ENCODE results near the gene SAMD14. TPM values are rescaled to one million over a fixed set of nuclear protein-coding genes. Genes with fewer than 3 reads are reported as not detected.

The SAMD14 gene
- total RNA-seq, 2 experiments from 2014 or later: 0.77 to 1.1 TPM

GRCh38 chr17:50109207-50109606, 20.8 kb downstream of the SAMD14 start:
- Mint-ChIP-seq H3K9me3 (ENCODE audit: low read depth) (no peaks in the 10 kb centered on the region), H3K4me1 (no peaks in the 10 kb centered on the region), H3K4me3 (no peak overlapping the region), H3K27me3 (no peaks in the 10 kb centered on the region), H3K36me3 (ENCODE audit: low read depth) (no peaks in the 10 kb centered on the region), H3K27ac (no peak overlapping the region)
- POLR2A ChIA-PET: interaction anchor here (0.7 kb wide), 1 partner anchor 177 kb away, joined by 3 read pairs; no protein-coding TSS in a partner anchor
- CTCF ChIA-PET: interaction anchor here (0.7 to 2.0 kb wide), 4 partner anchors 8 to 34 kb away, joined by 3 to 15 read pairs (median 4); partner anchors contain the start of gene PDK2
- no peak for DNase-seq
- intact Hi-C loops (cut with DNase I, micrococcal nuclease): no loop called here
- ATAC-seq: no peak

- CTCF ChIA-PET: interaction anchor here (0.7 to 2.0 kb wide), 7 partner anchors 8 to 166 kb away, joined by 3 to 15 read pairs (median 4); partner anchors contain the start of genes PDK2 and TMEM92
- Mint-ChIP-seq H3K36me3 (ENCODE audit: low read depth) (no peaks in the 10 kb centered on the region), H3K9me3 (ENCODE audit: low read depth) (no peaks in the 10 kb centered on the region), H3K27me3 (no peaks in the 10 kb centered on the region), H3K4me3 (no peak overlapping the region), H3K4me1 (no peaks in the 10 kb centered on the region), H3K27ac (no peak overlapping the region)
- intact Hi-C loops (cut with DNase I, micrococcal nuclease): no loop called here
- POLR2A ChIA-PET: interaction anchor here (0.7 kb wide), 1 partner anchor 176 kb away, joined by 3 read pairs; no protein-coding TSS in a partner anchor
- no peak for ATAC-seq
- no peak for DNase-seq
Observed at GRCh38 chr17:50108556-50108955, 21.4 kb downstream of the SAMD14 start.

- ChIA-PET POLR2A (no interaction called here), CTCF (interaction anchor here (0.9 to 2.0 kb wide), 5 partner anchors 9 to 26 kb away, joined by 3 to 15 read pairs (median 4); partner anchors contain the start of gene PDK2)
- H3K27ac Mint-ChIP-seq: no peak overlapping the region
- no peaks in the 10 kb centered on the region for H3K36me3 Mint-ChIP-seq (ENCODE audit: low read depth)
- no peaks in the 10 kb centered on the region for H3K27me3 Mint-ChIP-seq
- H3K4me1 Mint-ChIP-seq: no peaks in the 10 kb centered on the region
- DNase-seq (no peak), ATAC-seq (no peak)
- intact Hi-C loops (cut with DNase I, micrococcal nuclease): no loop called here
- no peak overlapping the region for H3K4me3 Mint-ChIP-seq
- H3K9me3 Mint-ChIP-seq (ENCODE audit: low read depth): no peaks in the 10 kb centered on the region
Observed at GRCh38 chr17:50107790-50108414, 22.1 kb downstream of the SAMD14 start.

- ATAC-seq (no peak), DNase-seq (no peak)
- no peaks in the 10 kb centered on the region for H3K27me3 Mint-ChIP-seq
- no peaks in the 10 kb centered on the region for H3K4me1 Mint-ChIP-seq
- H3K9me3 Mint-ChIP-seq (ENCODE audit: low read depth): no peaks in the 10 kb centered on the region
- no peaks in the 10 kb centered on the region for H3K36me3 Mint-ChIP-seq (ENCODE audit: low read depth)
- H3K4me3 Mint-ChIP-seq: no peak overlapping the region
- POLR2A ChIA-PET: no interaction called here
- intact Hi-C loops (cut with DNase I, micrococcal nuclease): no loop called here
- CTCF ChIA-PET: interaction anchor here (0.6 to 1.3 kb wide), 2 partner anchors 11 to 148 kb away, joined by 4 read pairs; no protein-coding TSS in a partner anchor
- no peak overlapping the region for H3K27ac Mint-ChIP-seq
Observed at GRCh38 chr17:50106393-50107131, 23.4 kb downstream of the SAMD14 start.

GRCh38 chr17:50105811-50106210, 24.1 kb downstream of the SAMD14 start:
- no peak overlapping the region for H3K27ac Mint-ChIP-seq
- intact Hi-C loops (cut with DNase I, micrococcal nuclease): no loop called here

GRCh38 chr17:50103941-50104340, 26.0 kb downstream of the SAMD14 start:
- POLR2A ChIA-PET: no interaction called here
- H3K27ac Mint-ChIP-seq: no peak overlapping the region

More at GRCh38 chr17:50105811-50106210, 24.1 kb downstream of the SAMD14 start:
- H3K36me3 Mint-ChIP-seq (ENCODE audit: low read depth): no peaks in the 10 kb centered on the region
- no peaks in the 10 kb centered on the region for H3K9me3 Mint-ChIP-seq (ENCODE audit: low read depth)
- H3K4me3 Mint-ChIP-seq: no peak overlapping the region
- H3K4me1 Mint-ChIP-seq: no peaks in the 10 kb centered on the region
- DNase-seq (no peak), ATAC-seq (no peak)
- CTCF ChIA-PET: no interaction called here
- POLR2A ChIA-PET: no interaction called here
- no peaks in the 10 kb centered on the region for H3K27me3 Mint-ChIP-seq

GRCh38 chr17:50103252-50103651, 26.7 kb downstream of the SAMD14 start:
- no peak overlapping the region for H3K27ac Mint-ChIP-seq
- no peak for ATAC-seq
- no peaks in the 10 kb centered on the region for H3K9me3 Mint-ChIP-seq (ENCODE audit: low read depth)
- POLR2A ChIA-PET: no interaction called here
- H3K36me3 Mint-ChIP-seq (ENCODE audit: low read depth): no peaks in the 10 kb centered on the region
- intact Hi-C loops (cut with DNase I, micrococcal nuclease): no loop called here
- no peak for DNase-seq
- no peaks in the 10 kb centered on the region for H3K4me1 Mint-ChIP-seq
- no peaks in the 10 kb centered on the region for H3K27me3 Mint-ChIP-seq
- CTCF ChIA-PET: interaction anchor here (0.6 to 3.5 kb wide), 5 partner anchors 9 to 217 kb away, joined by 3 to 20 read pairs (median 4); partner anchors contain the start of gene PDK2
- no peak overlapping the region for H3K4me3 Mint-ChIP-seq

More at GRCh38 chr17:50103941-50104340, 26.0 kb downstream of the SAMD14 start:
- DNase-seq: no peak
- no peak for ATAC-seq
- CTCF ChIA-PET: interaction anchor here (1.0 to 3.5 kb wide), 3 partner anchors 10 to 13 kb away, joined by 4 to 20 read pairs (median 5); partner anchors contain the start of gene PDK2
- H3K27me3 Mint-ChIP-seq: no peaks in the 10 kb centered on the region
- no peaks in the 10 kb centered on the region for H3K9me3 Mint-ChIP-seq (ENCODE audit: low read depth)
- intact Hi-C loops (cut with DNase I, micrococcal nuclease): no loop called here
- no peaks in the 10 kb centered on the region for H3K36me3 Mint-ChIP-seq (ENCODE audit: low read depth)
- H3K4me3 Mint-ChIP-seq: no peak overlapping the region
- H3K4me1 Mint-ChIP-seq: no peaks in the 10 kb centered on the region

- no peak for DNase-seq
- Mint-ChIP-seq H3K27me3 (no peaks in the 10 kb centered on the region), H3K27ac (no peak overlapping the region), H3K4me1 (no peaks in the 10 kb centered on the region), H3K4me3 (no peak overlapping the region), H3K36me3 (ENCODE audit: low read depth) (no peaks in the 10 kb centered on the region), H3K9me3 (ENCODE audit: low read depth) (no peaks in the 10 kb centered on the region)
- no peak for ATAC-seq
- CTCF ChIA-PET: interaction anchor here (3.5 kb wide), 1 partner anchor 8 kb away, joined by 20 read pairs; the partner anchor contains the start of gene PDK2
- POLR2A ChIA-PET: no interaction called here
- intact Hi-C loops (cut with DNase I, micrococcal nuclease): no loop called here
Observed at GRCh38 chr17:50102164-50102991, 27.6 kb downstream of the SAMD14 start.

- no peak overlapping the region for H3K4me3 Mint-ChIP-seq
- no peak overlapping the region for H3K27ac Mint-ChIP-seq
- intact Hi-C loops (cut with DNase I, micrococcal nuclease): no loop called here
- H3K9me3 Mint-ChIP-seq (ENCODE audit: low read depth): no peaks in the 10 kb centered on the region
- ChIA-PET CTCF (interaction anchor here (3.5 kb wide), 1 partner anchor 8 kb away, joined by 20 read pairs; the partner anchor contains the start of gene PDK2), POLR2A (no interaction called here)
- no peaks in the 10 kb centered on the region for H3K27me3 Mint-ChIP-seq
- DNase-seq: no peak
- ATAC-seq: no peak
- H3K4me1 Mint-ChIP-seq: no peaks in the 10 kb centered on the region
- no peaks in the 10 kb centered on the region for H3K36me3 Mint-ChIP-seq (ENCODE audit: low read depth)
Observed at GRCh38 chr17:50101346-50102163, 28.4 kb downstream of the SAMD14 start.

GRCh38 chr17:50100921-50101345, 29.0 kb downstream of the SAMD14 start:
- no peaks in the 10 kb centered on the region for H3K9me3 Mint-ChIP-seq (ENCODE audit: low read depth)
- H3K36me3 Mint-ChIP-seq (ENCODE audit: low read depth): no peaks in the 10 kb centered on the region
- CTCF ChIA-PET: interaction anchor here (0.6 kb wide), 1 partner anchor 260 kb away, joined by 3 read pairs; no protein-coding TSS in a partner anchor
- POLR2A ChIA-PET: no interaction called here
- peaks cover 4% of the 10 kb centered on the region for H3K4me1 Mint-ChIP-seq
- H3K4me3 Mint-ChIP-seq: no peak overlapping the region
- intact Hi-C loops (cut with DNase I, micrococcal nuclease): no loop called here
- ATAC-seq (no peak), DNase-seq (no peak)
- no peak overlapping the region for H3K27ac Mint-ChIP-seq
- H3K27me3 Mint-ChIP-seq: no peaks in the 10 kb centered on the region
